RWPE2 (cell line): Measurements from ENCODE around the gene PNPLA6.

Experiments
- ATAC-seq: fragments of 200-7000 bp; cut with Tn5 transposase; 3 replicates; pipeline ENCODE4 v1.9.1; 2021; ENCODE audit warnings: low read depth
- DNase-seq: peaks from one replicate; pipeline ENCODE4 v3.0.0-alpha.2; 2020; ENCODE audit warnings: low spot score
- H3K27ac ChIP-seq: fragments of 450-650 bp; 2 replicates; pipeline ENCODE4 v1.5.1; 2017; ENCODE audit warnings: mild to moderate bottlenecking; ENCODE audit not compliant: poor library complexity, severe bottlenecking
- H3K27me3 ChIP-seq: fragments of 250-450 bp; sonication (Bioruptor Pico); 2 replicates; pipeline ENCODE4 v1.5.1; 2021; ENCODE audit warnings: mild to moderate bottlenecking, moderate library complexity; ENCODE audit not compliant: insufficient read depth, poor library complexity, severe bottlenecking
- H3K36me3 ChIP-seq: fragments of 250-450 bp; sonication (Bioruptor Pico); 2 replicates; pipeline ENCODE4 v1.5.1; 2020; ENCODE audit warnings: low read depth, mild to moderate bottlenecking, moderate library complexity
- H3K4me1 ChIP-seq: fragments of 250-450 bp; sonication (Bioruptor Pico); 2 replicates; pipeline ENCODE4 v1.5.1; 2021; ENCODE audit warnings: mild to moderate bottlenecking, moderate library complexity; ENCODE audit not compliant: insufficient read depth, poor library complexity, severe bottlenecking
- H3K4me3 ChIP-seq: fragments of 250-450 bp; sonication (Bioruptor Pico); 2 replicates; pipeline ENCODE4 v1.5.1; 2021; ENCODE audit warnings: mild to moderate bottlenecking, moderate library complexity; ENCODE audit not compliant: severe bottlenecking
- H3K9me3 ChIP-seq: fragments of 250-450 bp; sonication (Bioruptor Pico); 2 replicates; pipeline ENCODE4 v1.5.1; 2021; ENCODE audit warnings: mild to moderate bottlenecking, moderate library complexity; ENCODE audit not compliant: severe bottlenecking
- CTCF ChIP-seq: fragments of 450-650 bp; IDR thresholded peaks from one replicate; pipeline ENCODE4 v1.5.1; 2017; ENCODE audit warnings: mild to moderate bottlenecking, moderate library complexity; ENCODE audit not compliant: poor library complexity, severe bottlenecking

Gene PNPLA6

GRCh38 chr19:7578127-7578526, 42.6 kb downstream of the PNPLA6 start:
- no peaks in the 10 kb centered on the region for H3K4me1 ChIP-seq
- no peak overlapping the region for H3K27ac ChIP-seq
- TF ChIP-seq CTCF, result no peak
- H3K27me3 ChIP-seq, result no peaks in the 10 kb centered on the region
- DNase-seq (no peak), ATAC-seq (no peak)
- no peaks in the 10 kb centered on the region for H3K36me3 ChIP-seq
- H3K9me3 ChIP-seq, result no peaks in the 10 kb centered on the region
- H3K4me3 ChIP-seq, result no peak overlapping the region

GRCh38 chr19:7579182-7579581, 43.7 kb downstream of the PNPLA6 start:
- ATAC-seq, result no peak

GRCh38 chr19:7582446-7582845, 46.9 kb downstream of the PNPLA6 start:
- no peaks in the 10 kb centered on the region for H3K4me1 ChIP-seq
- H3K27ac ChIP-seq, result no peak overlapping the region
- no peaks in the 10 kb centered on the region for H3K36me3 ChIP-seq
- no peak for TF ChIP-seq CTCF
- no peaks in the 10 kb centered on the region for H3K27me3 ChIP-seq
- no peaks in the 10 kb centered on the region for H3K9me3 ChIP-seq
- DNase-seq (no peak), ATAC-seq (no peak)
- H3K4me3 ChIP-seq, result no peak overlapping the region

More at GRCh38 chr19:7579182-7579581, 43.7 kb downstream of the PNPLA6 start:
- DNase-seq, result no peak
- Histone ChIP-seq H3K36me3 (no peaks in the 10 kb centered on the region), H3K27ac (no peak overlapping the region), H3K27me3 (no peaks in the 10 kb centered on the region), H3K4me3 (no peak overlapping the region), H3K9me3 (no peaks in the 10 kb centered on the region), H3K4me1 (no peaks in the 10 kb centered on the region)
- no peak for TF ChIP-seq CTCF

GRCh38 chr19:7589822-7590221, 54.3 kb downstream of the PNPLA6 start:
- Histone ChIP-seq H3K4me1 (no peaks in the 10 kb centered on the region), H3K27me3 (no peaks in the 10 kb centered on the region), H3K4me3 (no peak overlapping the region), H3K27ac (no peak overlapping the region), H3K9me3 (no peaks in the 10 kb centered on the region), H3K36me3 (no peaks in the 10 kb centered on the region)
- ATAC-seq, result no peak
- no peak for DNase-seq
- no peak for TF ChIP-seq CTCF

GRCh38 chr19:7590256-7590655, 54.7 kb downstream of the PNPLA6 start:
- TF ChIP-seq CTCF, result no peak
- Histone ChIP-seq H3K27me3 (no peaks in the 10 kb centered on the region), H3K4me1 (no peaks in the 10 kb centered on the region), H3K27ac (no peak overlapping the region), H3K9me3 (no peaks in the 10 kb centered on the region), H3K36me3 (no peaks in the 10 kb centered on the region), H3K4me3 (no peak overlapping the region)
- DNase-seq (no peak), ATAC-seq (no peak)
